Stimulated activated CD4-positive, alpha-beta T cell treated with anti-CD3 and anti-CD28 coated beads, Interleukin-2, amount 100 ng/mL, for 4 hours (primary cell): Measurements from ENCODE around the gene BEST1.

Source experiments
- DNase-seq: peaks from one replicate; pipeline ENCODE4 v3.0.0-alpha.2; 2020; ENCODE audit warnings: low read depth

Gene BEST1

GRCh38 chr11:61916737-61917333, 33.3 kb upstream of the BEST1 start:
- no peak for DNase-seq

GRCh38 chr11:61917334-61918109, 32.6 kb upstream of the BEST1 start, which contains the start of gene RAB3IL1:
Gene RAB3IL1, minus strand, starts transcription at chr11:61917566. Its CDS starts 199 bp downstream, at chr11:61917367.
- DNase-seq, result no peak

GRCh38 chr11:61918251-61918937, 31.8 kb upstream of the BEST1 start:
- DNase-seq, result no peak

GRCh38 chr11:61918938-61919704, 31.0 kb upstream of the BEST1 start:
- DNase-seq, result no peak

GRCh38 chr11:61919705-61920631, 30.2 kb upstream of the BEST1 start:
- no peak for DNase-seq

GRCh38 chr11:61921446-61921845, 28.7 kb upstream of the BEST1 start:
- no peak for DNase-seq

GRCh38 chr11:61922539-61922938, 27.6 kb upstream of the BEST1 start:
- DNase-seq, result no peak

- DNase-seq, result no peak
Observed at GRCh38 chr11:61923166-61924063, 26.7 kb upstream of the BEST1 start.

GRCh38 chr11:61924064-61924455, 26.1 kb upstream of the BEST1 start:
- no peak for DNase-seq

GRCh38 chr11:61925736-61926135, 24.4 kb upstream of the BEST1 start:
- no peak for DNase-seq

- no peak for DNase-seq
Observed at GRCh38 chr11:61926235-61926634, 23.9 kb upstream of the BEST1 start.

- no peak for DNase-seq
Observed at GRCh38 chr11:61927501-61927900, 22.6 kb upstream of the BEST1 start.

GRCh38 chr11:61928606-61929005, 21.5 kb upstream of the BEST1 start:
- no peak for DNase-seq

- DNase-seq, result no peak
Observed at GRCh38 chr11:61930933-61931332, 19.2 kb upstream of the BEST1 start.

- no peak for DNase-seq
Observed at GRCh38 chr11:61935861-61936260, 14.3 kb upstream of the BEST1 start.

GRCh38 chr11:61940466-61940865, 9.7 kb upstream of the BEST1 start:
- no peak for DNase-seq

GRCh38 chr11:61945191-61945590, 5.0 kb upstream of the BEST1 start:
- no peak for DNase-seq

GRCh38 chr11:61946894-61947293, 3.3 kb upstream of the BEST1 start:
- DNase-seq, result no peak

- DNase-seq, result peak; percentile 43
Observed at GRCh38 chr11:61947486-61948210, 2.5 kb upstream of the BEST1 start.

GRCh38 chr11:61948505-61948904, 1.6 kb upstream of the BEST1 start:
- no peak for DNase-seq
